H9 (cell line): Measurements from ENCODE around the gene MAD1L1. TPM values are rescaled to one million over a fixed set of nuclear protein-coding genes. Genes with fewer than 3 reads are reported as not detected.
A peak's percentile ranks its signal among the peaks of the same experiment; 100 is the strongest.

Experiments used
- DNase-seq: peaks from one replicate; pipeline ENCODE4 v3.0.0-alpha.2; 2017
- H2AFZ ChIP-seq: one replicate; pipeline ENCODE4 v1.6.1; 2013; ENCODE audit warnings: mild to moderate bottlenecking, low read length, control low read depth, moderate library complexity
- H2AK5ac ChIP-seq: 2 replicates; pipeline ENCODE4 v1.6.1; 2013; ENCODE audit warnings: low read length, control low read depth, mixed read lengths; ENCODE audit not compliant: insufficient read length
- H2BK120ac ChIP-seq: one replicate; pipeline ENCODE4 v1.6.1; 2013; ENCODE audit warnings: low read depth, mild to moderate bottlenecking, low read length, control low read depth, inconsistent platforms; ENCODE audit not compliant: poor library complexity, severe bottlenecking
- H2BK12ac ChIP-seq: 2 replicates; pipeline ENCODE4 v1.6.1; 2013; ENCODE audit warnings: low read length, control low read depth, mixed read lengths, low read depth; ENCODE audit not compliant: insufficient read length
- H2BK15ac ChIP-seq: 2 replicates; pipeline ENCODE4 v1.6.1; 2013; ENCODE audit warnings: low read depth, low read length, control low read depth
- H2BK20ac ChIP-seq: one replicate; pipeline ENCODE4 v1.6.1; 2013; ENCODE audit warnings: low read depth, mild to moderate bottlenecking, low read length, control low read depth, inconsistent platforms; ENCODE audit not compliant: poor library complexity, severe bottlenecking
- H2BK5ac ChIP-seq: 2 replicates; pipeline ENCODE4 v1.6.1; 2013; ENCODE audit warnings: low read length, control low read depth, mixed read lengths; ENCODE audit not compliant: insufficient read length
- H3K14ac ChIP-seq: 2 replicates; pipeline ENCODE4 v1.6.1; 2013; ENCODE audit warnings: low read length, control low read depth; ENCODE audit not compliant: insufficient read depth
- H3K18ac ChIP-seq: 2 replicates; pipeline ENCODE4 v1.6.1; 2013; ENCODE audit warnings: low read depth, mild to moderate bottlenecking, mixed read lengths, low read length, control low read depth; ENCODE audit not compliant: insufficient read length
- H3K23ac ChIP-seq: 2 replicates; pipeline ENCODE4 v1.6.1; 2013; ENCODE audit warnings: low read length, control low read depth, mixed read lengths, low read depth; ENCODE audit not compliant: insufficient read length
- H3K23me2 ChIP-seq: 2 replicates; pipeline ENCODE4 v1.6.1; 2013; ENCODE audit warnings: low read depth, mild to moderate bottlenecking, mixed read lengths, low read length, control low read depth; ENCODE audit not compliant: insufficient read length, poor library complexity, severe bottlenecking
- H3K27ac ChIP-seq: 2 replicates; pipeline ENCODE4 v1.5.1; 2013; ENCODE audit warnings: low read length, control low read depth, mixed read lengths, low read depth; ENCODE audit not compliant: insufficient read length
- H3K27me3 ChIP-seq: 2 replicates; pipeline ENCODE4 v1.6.1; 2013; ENCODE audit warnings: low read length, control low read depth, inconsistent platforms; ENCODE audit not compliant: insufficient read depth
- H3K4ac ChIP-seq: 2 replicates; pipeline ENCODE4 v1.6.1; 2013; ENCODE audit warnings: low read depth, mild to moderate bottlenecking, control low read depth, inconsistent platforms, low read length, moderate library complexity
- H3K4me1 ChIP-seq: 2 replicates; pipeline ENCODE4 v1.6.1; 2013; ENCODE audit warnings: low read length, control low read depth, inconsistent platforms; ENCODE audit not compliant: insufficient read depth
- H3K4me2 ChIP-seq: 2 replicates; pipeline ENCODE4 v1.6.1; 2013; ENCODE audit warnings: low read length, control low read depth, mixed read lengths; ENCODE audit not compliant: insufficient read length, insufficient read depth
- H3K56ac ChIP-seq: 2 replicates; pipeline ENCODE4 v1.6.1; 2013; ENCODE audit warnings: low read depth, mild to moderate bottlenecking, mixed read lengths, low read length, control low read depth; ENCODE audit not compliant: insufficient read length
- H3K79me1 ChIP-seq: 2 replicates; pipeline ENCODE4 v1.6.1; 2013; ENCODE audit warnings: low read depth, mild to moderate bottlenecking, moderate library complexity, low read length, control low read depth, inconsistent platforms; ENCODE audit not compliant: insufficient read depth, poor library complexity, severe bottlenecking
- H3K79me2 ChIP-seq: 2 replicates; pipeline ENCODE4 v1.6.1; 2013; ENCODE audit warnings: low read length, control low read depth, inconsistent platforms; ENCODE audit not compliant: insufficient read depth
- H3K9ac ChIP-seq: 2 replicates; pipeline ENCODE4 v1.6.1; 2013; ENCODE audit warnings: low read length, control low read depth, mixed read lengths; ENCODE audit not compliant: insufficient read length; ENCODE audit errors: extremely low read depth
- H3K9me3 ChIP-seq: one replicate; pipeline ENCODE4 v1.6.1; 2013; ENCODE audit warnings: low read depth, low read length, inconsistent platforms; ENCODE audit not compliant: control insufficient read depth
- H3T11ph ChIP-seq: one replicate; pipeline ENCODE4 v1.6.1; 2013; ENCODE audit warnings: mild to moderate bottlenecking, low read length, control low read depth, inconsistent platforms
- H4K20me1 ChIP-seq: one replicate; pipeline ENCODE4 v1.6.1; 2013; ENCODE audit not compliant: control insufficient read depth, insufficient read length, insufficient read depth
- H4K5ac ChIP-seq: 2 replicates; pipeline ENCODE4 v1.6.1; 2013; ENCODE audit warnings: low read depth, mild to moderate bottlenecking, mixed read lengths, low read length, control low read depth; ENCODE audit not compliant: insufficient read length
- H4K8ac ChIP-seq: replicated peaks from 2 replicates; pipeline ENCODE4 v1.6.1; 2013; ENCODE audit warnings: low read length, control low read depth, mixed read lengths, low read depth; ENCODE audit not compliant: insufficient read length
- H4K91ac ChIP-seq: 2 replicates; pipeline ENCODE4 v1.6.1; 2013; ENCODE audit warnings: low read depth, mild to moderate bottlenecking, moderate library complexity, mixed read lengths, low read length, control low read depth; ENCODE audit not compliant: insufficient read length
- H3K27ac Mint-ChIP-seq, 3 experiments: 2 replicates in 2 of 3; 3 replicates in 1 of 3; pipeline ENCODE4 v1.8.0; 2020 to 2021; ENCODE audit warnings: mixed read lengths in 3 of 3, mild to moderate bottlenecking in 1 of 3, moderate library complexity in 1 of 3
- H3K27me3 Mint-ChIP-seq: 2 replicates; pipeline ENCODE4 v1.8.0; 2021; ENCODE audit warnings: low read depth, mild to moderate bottlenecking, moderate library complexity, mixed read lengths
- H3K36me3 Mint-ChIP-seq, 3 experiments: 2 replicates in 2 of 3; 3 replicates in 1 of 3; pipeline ENCODE4 v1.8.0; 2020 to 2021; ENCODE audit warnings: low read depth in 3 of 3, mixed read lengths in 3 of 3; ENCODE audit not compliant: insufficient read depth in 1 of 3
- H3K4me1 Mint-ChIP-seq, 2 experiments: 2 replicates each; pipeline ENCODE4 v1.8.0; 2020; ENCODE audit warnings: mixed read lengths in 2 of 2
- H3K4me3 Mint-ChIP-seq, 2 experiments: 2 replicates in 1 of 2; 3 replicates in 1 of 2; pipeline ENCODE4 v1.8.0; 2020 to 2021; ENCODE audit warnings: mild to moderate bottlenecking in 2 of 2, mixed read lengths in 2 of 2, moderate library complexity in 1 of 2
- H3K9me3 Mint-ChIP-seq, 2 experiments: 2 replicates in 1 of 2; 3 replicates in 1 of 2; pipeline ENCODE4 v1.8.0; 2020; ENCODE audit warnings: mild to moderate bottlenecking in 2 of 2, mixed read lengths in 2 of 2, moderate library complexity in 1 of 2
- CTCF ChIP-seq: fragments of 200-600 bp; sonication (generic); conservative IDR thresholded peaks from 3 replicates; pipeline ENCODE4 v1.8.0; 2021; ENCODE audit warnings: antibody characterized with exemption, mild to moderate bottlenecking
- WGBS: extraction: QIAGEN DNeasy Blood & Tissue Kit; methylation state at CpG from one replicate; pipeline ENCODE4 v1.1.7; 2013; ENCODE audit warnings: missing lambda C conversion rate, low lambda C conversion rate, mixed read lengths; ENCODE audit not compliant: insufficient read length; ENCODE audit errors: extremely low coverage; 5-methylcytosine and 5-hydroxymethylcytosine counted together
- total RNA-seq: library from RNA; stranded (reverse); gene quantifications from 2 replicates; pipeline ENCODE4 v1.2.1, GENCODE V29; 2021

The MAD1L1 gene
- total RNA-seq, 1 experiment from 2014 or later: 39.0 TPM

GRCh38 chr7:2097492-2097891, 135.3 kb downstream of the MAD1L1 start:
- DNase-seq: no peak
- Histone ChIP-seq H3K4me1 (no peaks in the 10 kb centered on the region), H2BK5ac (no peak overlapping the region), H3K23me2 (no peaks in the 10 kb centered on the region), H2BK120ac (no peak overlapping the region), H3K14ac (no peak overlapping the region; the same call in 1 of the 2 replicates), H4K8ac (no peak overlapping the region), H3T11ph (no peak overlapping the region), H3K23ac (no peak overlapping the region), H3K4me2 (no peak overlapping the region), H2AK5ac (no peak overlapping the region), H4K91ac (no peak overlapping the region), H3K27me3 (no peaks in the 10 kb centered on the region), H3K4ac (no peak overlapping the region), H2AFZ (no peak overlapping the region), H3K56ac (no peak overlapping the region), H3K9ac (no peak overlapping the region), H3K9me3 (no peaks in the 10 kb centered on the region), H2BK15ac (no peak overlapping the region), H4K20me1 (peaks cover 2% of the 10 kb centered on the region), H3K79me2 (no peaks in the 10 kb centered on the region; the same call in 1 of the 2 replicates), H3K79me1 (no peaks in the 10 kb centered on the region), H3K27ac (no peak overlapping the region), H4K5ac (no peak overlapping the region), H2BK20ac (no peak overlapping the region), H3K18ac (no peak overlapping the region), H2BK12ac (no peak overlapping the region)
- WGBS: no CpG with 5 or more reads among the region's 11 CpGs
- Mint-ChIP-seq H3K4me1 (no peaks in the 10 kb centered on the region; a peak in 1 of 4 replicates), H3K27me3 (no peaks in the 10 kb centered on the region; the same call in 1 of the 2 replicates), H3K27ac (peak overlapping the region; percentile 76 to 89 (median 83); a peak in 3 of 7 replicates), H3K9me3 (no peaks in the 10 kb centered on the region; a peak in 1 of 5 replicates), H3K4me3 (no peak overlapping the region), H3K36me3 (peaks cover 17 to 18% (median 17%) of the 10 kb centered on the region in 3 experiments)
- TF ChIP-seq CTCF: no peak
